Activated CD4-positive, alpha-beta T cell treated with anti-CD3 and anti-CD28 coated beads, Interleukin-2, Interleukin-4, amounts not matched to agents 100 ng/mL and 50 ng/mL, durations not matched to agents 16 hours and 8 hours (primary cell): ENCODE results near the gene AKAP13.
A peak's percentile ranks its signal among the peaks of the same experiment; 100 is the strongest.

Source experiments
- DNase-seq: peaks from one replicate; pipeline ENCODE4 v3.0.0-alpha.2; 2020; ENCODE audit warnings: low spot score

Gene AKAP13

GRCh38 chr15:85702321-85703101 is 322.1 kb downstream of the AKAP13 start:
- DNase-seq, result peak; percentile 62

GRCh38 chr15:85704066-85704465 is 323.7 kb downstream of the AKAP13 start:
- DNase-seq, result peak; percentile 78

- DNase-seq, result peak; percentile 47
Measured at GRCh38 chr15:85704720-85705429, 324.5 kb downstream of the AKAP13 start.

GRCh38 chr15:85706779-85707518 is 326.5 kb downstream of the AKAP13 start:
- DNase-seq, result peak; percentile 58

- DNase-seq, result peak; percentile 59
Measured at GRCh38 chr15:85707519-85708338, 327.3 kb downstream of the AKAP13 start.

- no peak for DNase-seq
Measured at GRCh38 chr15:85708402-85708941, 328.1 kb downstream of the AKAP13 start.

GRCh38 chr15:85709250-85709649 is 328.8 kb downstream of the AKAP13 start:
- no peak for DNase-seq

GRCh38 chr15:85710340-85710842 is 330.0 kb downstream of the AKAP13 start:
- DNase-seq, result peak; percentile 83

GRCh38 chr15:85711580-85712192 is 331.3 kb downstream of the AKAP13 start:
- no peak for DNase-seq

- no peak for DNase-seq
Measured at GRCh38 chr15:85716261-85716660, 335.9 kb downstream of the AKAP13 start.

- DNase-seq, result no peak
Measured at GRCh38 chr15:85717212-85717611, 336.8 kb downstream of the AKAP13 start.

GRCh38 chr15:85718271-85718971 is 338.0 kb downstream of the AKAP13 start:
- DNase-seq, result no peak

GRCh38 chr15:85718981-85719380 is 338.6 kb downstream of the AKAP13 start:
- DNase-seq, result no peak

GRCh38 chr15:85722374-85723152 is 342.2 kb downstream of the AKAP13 start:
- DNase-seq, result no peak

- DNase-seq, result no peak
Measured at GRCh38 chr15:85723960-85724945, 343.9 kb downstream of the AKAP13 start.

GRCh38 chr15:85725019-85725418 is 344.6 kb downstream of the AKAP13 start:
- no peak for DNase-seq

GRCh38 chr15:85725564-85725963 is 345.2 kb downstream of the AKAP13 start:
- DNase-seq, result no peak

GRCh38 chr15:85726454-85726853 is 346.1 kb downstream of the AKAP13 start:
- no peak for DNase-seq
